ENCODE data around the gene ACP5. TPM values are rescaled to one million over a fixed set of nuclear protein-coding genes. Genes with fewer than 3 reads are reported as not detected.

The ACP5 gene
- polyA plus RNA-seq, 1 experiment, result 3.0 TPM

DNA sequence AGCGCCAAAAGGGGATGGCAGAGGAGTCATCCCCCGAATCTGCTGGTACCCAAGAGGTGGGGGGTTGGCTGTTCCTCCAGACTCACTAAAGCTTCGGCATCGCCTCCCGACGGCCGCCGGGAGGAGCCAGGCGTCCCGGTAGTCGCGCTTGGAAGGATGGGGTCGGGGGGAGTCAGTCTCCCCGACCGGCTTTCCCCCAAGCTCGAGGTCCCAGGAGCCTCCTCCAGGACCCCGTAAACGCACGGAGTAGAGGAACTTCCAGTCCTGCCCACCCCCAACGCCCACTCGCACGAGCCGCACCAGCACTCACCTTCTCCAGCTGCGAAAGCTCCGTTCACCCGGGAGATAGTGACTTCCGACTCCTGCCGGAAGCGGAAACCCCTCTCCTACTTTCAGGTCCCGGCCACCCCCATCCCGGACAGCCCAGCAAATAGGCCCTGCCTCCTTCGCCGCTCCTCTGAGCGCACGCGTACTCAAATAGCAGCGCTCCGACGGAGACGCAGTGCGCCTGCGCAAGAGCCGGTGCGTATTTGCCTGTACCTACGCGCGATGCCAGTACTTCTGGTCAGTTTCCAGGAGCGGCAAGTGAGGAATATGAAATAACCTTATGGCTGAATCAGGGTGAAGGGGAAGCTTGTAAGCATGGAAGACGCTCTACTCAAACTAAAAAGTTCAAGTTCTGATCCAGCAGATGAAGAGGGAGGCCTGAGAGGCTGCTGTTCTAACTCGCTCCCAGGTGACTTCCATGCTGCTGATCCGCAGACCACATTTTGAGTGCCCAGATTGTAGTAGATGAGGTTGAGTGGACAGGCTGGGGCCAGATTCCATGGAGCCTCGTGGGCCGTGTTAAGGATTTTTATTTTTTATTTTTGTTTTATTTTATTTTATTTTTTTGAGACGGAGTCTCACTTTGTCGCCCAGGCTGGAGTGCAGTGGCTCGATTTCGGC lies 18.3 kb downstream of the ACP5 start, which contains the start of gene ELOF1:
TSS of gene ELOF1 (minus strand) at position 350 of the 948 bp plus-strand sequence. CDS start 4,883 bp downstream, outside the sequence.
- no peaks in the 10 kb centered on the region; the same call in 1 of the 2 replicates for H3K9me3 ChIP-seq (ENCODE audit: control insufficient read depth, insufficient read depth, low read length)
- ChIA-PET POLR2A (interaction anchor here (0.6 to 1.1 kb wide), 4 partner anchors 20 to 530 kb away, joined by 3 read pairs; partner anchors contain the start of genes CNN1 and ECSIT), CTCF (interaction anchor here (1.0 to 3.6 kb wide), 9 partner anchors 10 to 177 kb away, joined by 3 to 22 read pairs (median 5); partner anchors contain the start of gene CNN1)
- no peaks in the 10 kb centered on the region for H3K27me3 ChIP-seq (ENCODE audit: control insufficient read depth, insufficient read depth, low read length)
- TF ChIP-seq, protein P1, sequence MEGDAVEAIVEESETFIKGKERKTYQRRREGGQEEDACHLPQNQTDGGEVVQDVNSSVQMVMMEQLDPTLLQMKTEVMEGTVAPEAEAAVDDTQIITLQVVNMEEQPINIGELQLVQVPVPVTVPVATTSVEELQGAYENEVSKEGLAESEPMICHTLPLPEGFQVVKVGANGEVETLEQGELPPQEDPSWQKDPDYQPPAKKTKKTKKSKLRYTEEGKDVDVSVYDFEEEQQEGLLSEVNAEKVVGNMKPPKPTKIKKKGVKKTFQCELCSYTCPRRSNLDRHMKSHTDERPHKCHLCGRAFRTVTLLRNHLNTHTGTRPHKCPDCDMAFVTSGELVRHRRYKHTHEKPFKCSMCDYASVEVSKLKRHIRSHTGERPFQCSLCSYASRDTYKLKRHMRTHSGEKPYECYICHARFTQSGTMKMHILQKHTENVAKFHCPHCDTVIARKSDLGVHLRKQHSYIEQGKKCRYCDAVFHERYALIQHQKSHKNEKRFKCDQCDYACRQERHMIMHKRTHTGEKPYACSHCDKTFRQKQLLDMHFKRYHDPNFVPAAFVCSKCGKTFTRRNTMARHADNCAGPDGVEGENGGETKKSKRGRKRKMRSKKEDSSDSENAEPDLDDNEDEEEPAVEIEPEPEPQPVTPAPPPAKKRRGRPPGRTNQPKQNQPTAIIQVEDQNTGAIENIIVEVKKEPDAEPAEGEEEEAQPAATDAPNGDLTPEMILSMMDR (IDR thresholded peaks at IDR 0.05; ENCODE audit: low read depth, low read length), result peak; percentile 32
- peak within 1 kb of the TSS; percentile 96 for H3K4me3 ChIP-seq (ENCODE audit: low read depth, low read length)
- peak within 1 kb of the TSS; percentile 47 for H3K27ac ChIP-seq (ENCODE audit: low read depth, low read length)
- DNase-seq (ENCODE audit: low read depth, low spot score), result peak; percentile 97

DNA sequence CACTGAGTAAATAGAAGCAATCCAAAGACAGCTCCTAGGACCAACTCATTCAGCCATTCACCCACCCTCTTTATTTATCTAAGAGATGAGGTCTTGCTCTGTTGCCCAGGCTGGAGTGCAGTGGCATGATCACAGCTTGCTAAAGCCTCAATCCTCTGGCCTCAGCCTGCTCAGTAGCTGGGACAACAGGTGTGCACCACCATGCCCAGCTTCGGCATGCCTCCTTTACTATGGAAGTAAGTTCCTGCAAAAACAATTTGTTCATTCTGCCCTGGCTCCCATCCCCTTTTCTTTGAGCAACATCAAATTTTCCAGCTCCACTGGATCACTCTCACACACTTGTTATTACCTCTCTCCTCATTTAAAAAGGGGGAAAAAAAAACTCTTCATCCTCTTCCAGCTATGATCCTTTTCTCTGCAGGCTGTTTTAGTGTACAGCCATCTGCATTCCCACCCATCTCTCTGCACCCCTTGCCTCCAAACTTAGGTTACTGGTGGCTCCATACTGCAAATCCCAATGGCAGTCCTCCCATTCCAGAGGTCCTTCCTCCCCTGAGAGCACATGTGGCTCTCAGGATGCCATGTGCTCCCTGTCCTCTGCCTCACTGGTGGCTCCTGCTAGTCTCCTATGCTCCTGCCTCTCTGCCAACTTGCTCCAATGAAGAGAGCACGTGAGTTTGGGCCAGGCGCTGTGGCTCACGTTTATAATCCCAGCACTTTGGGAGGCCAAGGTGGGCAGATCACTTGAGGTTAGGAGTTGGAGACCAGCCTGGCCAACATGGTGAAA lies 20.6 kb downstream of the ACP5 start:
- no peak for DNase-seq (ENCODE audit: low read depth, low spot score)
- CTCF ChIA-PET, result interaction anchor here (2.0 kb wide), 1 partner anchor 21 kb away, joined by 7 read pairs; no protein-coding TSS in a partner anchor
- no peak overlapping the region for H3K4me3 ChIP-seq (ENCODE audit: low read depth, low read length)
- TF ChIP-seq, protein P1 (IDR thresholded peaks at IDR 0.05; ENCODE audit: low read depth, low read length), result no peak
- no peak overlapping the region for H3K27ac ChIP-seq (ENCODE audit: low read depth, low read length)
- POLR2A ChIA-PET, result interaction anchor here (0.6 kb wide), 1 partner anchor 13 kb away, joined by 7 read pairs; no protein-coding TSS in a partner anchor
- no peaks in the 10 kb centered on the region for H3K27me3 ChIP-seq (ENCODE audit: control insufficient read depth, insufficient read depth, low read length)
- H3K9me3 ChIP-seq (ENCODE audit: control insufficient read depth, insufficient read depth, low read length), result no peaks in the 10 kb centered on the region; the same call in 1 of the 2 replicates

DNA sequence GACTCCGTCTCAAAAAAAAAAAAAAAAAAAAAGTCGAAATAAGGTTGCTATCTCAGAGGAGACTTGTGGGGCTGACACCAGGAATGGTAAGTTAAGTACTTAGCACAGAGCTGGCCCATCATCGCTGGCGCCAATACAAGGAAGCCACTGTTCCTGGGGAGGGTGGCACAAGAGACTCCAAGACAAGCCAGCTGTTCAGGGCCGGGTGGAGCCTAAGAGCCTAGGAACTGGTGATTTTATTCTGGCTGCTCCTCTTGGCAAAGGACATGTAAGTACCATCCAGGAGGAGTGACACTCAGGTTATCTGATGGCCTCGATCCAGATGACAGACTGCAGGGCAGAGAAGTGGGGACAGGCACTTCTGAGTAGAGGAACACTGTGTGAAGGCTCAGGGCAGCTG lies 22.2 kb downstream of the ACP5 start:
- Histone ChIP-seq H3K27me3 (ENCODE audit: control insufficient read depth, insufficient read depth, low read length) (no peaks in the 10 kb centered on the region), H3K4me3 (ENCODE audit: low read depth, low read length) (no peak overlapping the region), H3K27ac (ENCODE audit: low read depth, low read length) (no peak overlapping the region), H3K9me3 (ENCODE audit: control insufficient read depth, insufficient read depth, low read length) (no peaks in the 10 kb centered on the region; the same call in 1 of the 2 replicates)
- TF ChIP-seq, protein P1 (IDR thresholded peaks at IDR 0.05; ENCODE audit: low read depth, low read length), result no peak
- no peak for DNase-seq (ENCODE audit: low read depth, low spot score)
- CTCF ChIA-PET, result interaction anchor here (0.7 to 2.0 kb wide), 2 partner anchors 19 to 413 kb away, joined by 4 to 7 read pairs; no protein-coding TSS in a partner anchor
- POLR2A ChIA-PET, result interaction anchor here (0.7 kb wide), 1 partner anchor 281 kb away, joined by 7 read pairs; no protein-coding TSS in a partner anchor

DNA sequence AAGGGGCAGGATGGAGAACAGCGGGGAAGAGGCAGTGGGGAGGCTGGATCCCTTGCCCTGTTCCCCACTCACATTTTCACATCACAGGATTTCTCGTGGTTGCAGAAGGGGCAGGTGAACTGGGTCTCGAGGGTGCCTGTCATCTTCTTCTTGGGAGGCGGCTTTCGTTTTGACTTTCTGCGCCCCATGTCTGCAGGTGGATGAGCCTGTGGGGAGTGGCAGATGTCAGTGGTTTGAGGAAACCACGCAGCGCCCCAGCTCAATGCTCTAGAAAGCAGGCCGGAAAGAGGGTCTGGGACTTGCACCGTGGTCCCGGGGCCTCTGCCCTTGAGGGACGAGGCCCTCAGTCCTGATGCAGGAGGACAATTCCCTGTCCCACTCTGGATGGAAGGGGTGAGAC lies 23.3 kb downstream of the ACP5 start:
- TF ChIP-seq, protein P1 (IDR thresholded peaks at IDR 0.05; ENCODE audit: low read depth, low read length), result no peak

More for the DNA sequence above, 23.3 kb downstream of the ACP5 start:
- Histone ChIP-seq H3K9me3 (ENCODE audit: control insufficient read depth, insufficient read depth, low read length) (no peaks in the 10 kb centered on the region; the same call in 1 of the 2 replicates), H3K4me3 (ENCODE audit: low read depth, low read length) (no peak overlapping the region), H3K27me3 (ENCODE audit: control insufficient read depth, insufficient read depth, low read length) (no peaks in the 10 kb centered on the region), H3K27ac (ENCODE audit: low read depth, low read length) (no peak overlapping the region)
- no peak for DNase-seq (ENCODE audit: low read depth, low spot score)
- POLR2A ChIA-PET, result no interaction called here
- CTCF ChIA-PET, result no interaction called here
